Astrocyte (in vitro differentiated cells and primary cell): ENCODE data around the gene PTPN3. TPM values are rescaled to one million over a fixed set of nuclear protein-coding genes. Genes with fewer than 3 reads are reported as not detected.

ENCODE experiments used
- DNase-seq: peaks from one replicate; pipeline ENCODE4 v3.0.0-alpha.2; 2010; ENCODE audit warnings: low read depth
- FAIRE-seq: peaks from 2 replicates; lab custom pipeline; 2011; peaks lifted over from hg19 to GRCh38; lab: Jason Lieb, UNC
- H2AFZ ChIP-seq: 2 replicates; pipeline ENCODE4 v1.6.0; 2012; ENCODE audit warnings: low read depth, low read length, inconsistent platforms
- H3K27ac ChIP-seq: 2 replicates; pipeline ENCODE4 v1.5.1; 2011; ENCODE audit warnings: low read depth, low read length, inconsistent platforms
- H3K27me3 ChIP-seq: 2 replicates; pipeline ENCODE4 v1.6.0; 2011; ENCODE audit warnings: low read length, inconsistent platforms; ENCODE audit not compliant: insufficient read depth
- H3K36me3 ChIP-seq: 2 replicates; pipeline ENCODE4 v1.5.1; 2011; ENCODE audit warnings: low read length, inconsistent platforms; ENCODE audit not compliant: insufficient read depth
- H3K4me1 ChIP-seq: 2 replicates; pipeline ENCODE4 v1.5.1; 2011; ENCODE audit warnings: low read length, inconsistent platforms; ENCODE audit not compliant: insufficient read depth
- H3K4me2 ChIP-seq: 2 replicates; pipeline ENCODE4 v1.6.0; 2012; ENCODE audit warnings: low read length, inconsistent platforms
- H3K4me3 ChIP-seq: 2 replicates; pipeline ENCODE4 v1.5.1; 2011; ENCODE audit warnings: low read depth, mild to moderate bottlenecking, low read length, inconsistent platforms; ENCODE audit not compliant: insufficient read depth
- H3K79me2 ChIP-seq: 2 replicates; pipeline ENCODE4 v1.6.0; 2012; ENCODE audit warnings: mild to moderate bottlenecking, low read length, inconsistent platforms; ENCODE audit not compliant: insufficient read depth
- H3K9ac ChIP-seq: 2 replicates; pipeline ENCODE4 v1.6.0; 2012; ENCODE audit warnings: mild to moderate bottlenecking, low read length, inconsistent platforms
- H3K9me3 ChIP-seq: 2 replicates; pipeline ENCODE4 v1.5.1; 2012; ENCODE audit warnings: low read depth, mild to moderate bottlenecking, low read length, inconsistent platforms; ENCODE audit not compliant: insufficient read depth
- H4K20me1 ChIP-seq: 2 replicates; pipeline ENCODE4 v1.6.0; 2012; ENCODE audit warnings: low read length, inconsistent platforms; ENCODE audit not compliant: insufficient read depth
- H3K27ac Mint-ChIP-seq: one replicate; pipeline ENCODE4 v1.8.0; 2021; ENCODE audit warnings: mild to moderate bottlenecking, mixed read lengths; ENCODE audit not compliant: unreplicated experiment
- H3K27me3 Mint-ChIP-seq: one replicate; pipeline ENCODE4 v1.8.0; 2021; ENCODE audit warnings: low read depth, mixed read lengths; ENCODE audit not compliant: unreplicated experiment
- H3K36me3 Mint-ChIP-seq: one replicate; pipeline ENCODE4 v1.8.0; 2021; ENCODE audit warnings: low read depth, mixed read lengths; ENCODE audit not compliant: unreplicated experiment
- H3K4me1 Mint-ChIP-seq: one replicate; pipeline ENCODE4 v1.8.0; 2021; ENCODE audit warnings: low read depth, mixed read lengths; ENCODE audit not compliant: unreplicated experiment
- H3K4me3 Mint-ChIP-seq: one replicate; pipeline ENCODE4 v1.8.0; 2021; ENCODE audit warnings: mild to moderate bottlenecking, moderate library complexity, mixed read lengths; ENCODE audit not compliant: unreplicated experiment
- H3K9me3 Mint-ChIP-seq: one replicate; pipeline ENCODE4 v1.8.0; 2021; ENCODE audit warnings: mild to moderate bottlenecking, mixed read lengths; ENCODE audit not compliant: unreplicated experiment
- CTCF ChIP-seq: IDR thresholded peaks from 2 replicates; pipeline ENCODE4 v1.5.1; 2011; ENCODE audit warnings: low read depth, mild to moderate bottlenecking, inconsistent platforms, low read length, moderate library complexity; ENCODE audit not compliant: insufficient read depth
- EZH2 ChIP-seq: IDR thresholded peaks from 2 replicates; pipeline ENCODE4 v1.6.1; 2012; ENCODE audit warnings: mild to moderate bottlenecking, low read length, inconsistent platforms; ENCODE audit not compliant: insufficient read depth
- total RNA-seq: library from RNA; stranded (reverse); gene quantifications from 2 replicates; pipeline ENCODE4 v1.2.1, GENCODE V29; 2021

The PTPN3 gene
- total RNA-seq, 1 donor from 2014 or later = 1.1 TPM

- no peak overlapping the region for H3K27ac ChIP-seq
- no peaks in the 10 kb centered on the region for H3K9me3 Mint-ChIP-seq
- FAIRE-seq = no peak
Observed at GRCh38 chr9:109460576-109460975, 37.5 kb downstream of the PTPN3 start.

GRCh38 chr9:109459423-109459822 is 38.7 kb downstream of the PTPN3 start:
- H3K4me1 Mint-ChIP-seq = peaks cover 5% of the 10 kb centered on the region
- no peaks in the 10 kb centered on the region for H3K36me3 ChIP-seq
- no peak overlapping the region for H3K27ac ChIP-seq
- H3K27me3 ChIP-seq = no peaks in the 10 kb centered on the region
- no peaks in the 10 kb centered on the region for H3K9me3 Mint-ChIP-seq
- no peaks in the 10 kb centered on the region for H3K36me3 Mint-ChIP-seq
- no peaks in the 10 kb centered on the region for H3K79me2 ChIP-seq
- no peak overlapping the region for H3K4me3 Mint-ChIP-seq
- no peak overlapping the region for H3K4me2 ChIP-seq
- no peak overlapping the region for H3K9ac ChIP-seq
- H3K9me3 ChIP-seq = no peaks in the 10 kb centered on the region
- H2AFZ ChIP-seq = no peak overlapping the region
- H3K27me3 Mint-ChIP-seq = peaks cover 10% of the 10 kb centered on the region
- TF ChIP-seq EZH2 (no peak), CTCF (no peak)
- no peaks in the 10 kb centered on the region for H3K4me1 ChIP-seq
- no peak overlapping the region for H3K4me3 ChIP-seq
- FAIRE-seq (no peak), DNase-seq (no peak)
- H3K27ac Mint-ChIP-seq = no peak overlapping the region
- no peaks in the 10 kb centered on the region for H4K20me1 ChIP-seq

More at GRCh38 chr9:109460576-109460975, 37.5 kb downstream of the PTPN3 start:
- H3K4me3 ChIP-seq = no peak overlapping the region
- no peaks in the 10 kb centered on the region for H3K4me1 ChIP-seq
- TF ChIP-seq EZH2 (no peak), CTCF (no peak)
- H2AFZ ChIP-seq = no peak overlapping the region
- H3K4me1 Mint-ChIP-seq = peaks cover 5% of the 10 kb centered on the region
- H3K36me3 ChIP-seq = no peaks in the 10 kb centered on the region
- H4K20me1 ChIP-seq = no peaks in the 10 kb centered on the region
- no peaks in the 10 kb centered on the region for H3K36me3 Mint-ChIP-seq
- no peaks in the 10 kb centered on the region for H3K9me3 ChIP-seq
- no peak overlapping the region for H3K4me2 ChIP-seq
- no peak for DNase-seq
- no peak overlapping the region for H3K9ac ChIP-seq
- H3K27me3 ChIP-seq = no peaks in the 10 kb centered on the region
- no peak overlapping the region for H3K4me3 Mint-ChIP-seq
- H3K79me2 ChIP-seq = no peaks in the 10 kb centered on the region
- H3K27ac Mint-ChIP-seq = no peak overlapping the region
- peaks cover 10% of the 10 kb centered on the region for H3K27me3 Mint-ChIP-seq

GRCh38 chr9:109458453-109459211 is 39.5 kb downstream of the PTPN3 start:
- Mint-ChIP-seq H3K27me3 (peaks cover 10% of the 10 kb centered on the region), H3K27ac (no peak overlapping the region), H3K36me3 (no peaks in the 10 kb centered on the region), H3K4me1 (peaks cover 8% of the 10 kb centered on the region), H3K4me3 (no peak overlapping the region), H3K9me3 (no peaks in the 10 kb centered on the region)
- Histone ChIP-seq H3K4me2 (no peak overlapping the region), H3K4me3 (no peak overlapping the region), H2AFZ (no peak overlapping the region), H3K27me3 (no peaks in the 10 kb centered on the region), H3K9me3 (no peaks in the 10 kb centered on the region), H3K79me2 (no peaks in the 10 kb centered on the region), H4K20me1 (no peaks in the 10 kb centered on the region), H3K27ac (no peak overlapping the region), H3K4me1 (no peaks in the 10 kb centered on the region), H3K36me3 (no peaks in the 10 kb centered on the region), H3K9ac (no peak overlapping the region)
- DNase-seq = no peak
- FAIRE-seq = no peak
- TF ChIP-seq CTCF (no peak), EZH2 (no peak)
